ENCODE measurements around the gene IPO13.
A peak's percentile ranks its signal among the peaks of the same experiment; 100 is the strongest.

Gene IPO13

DNA sequence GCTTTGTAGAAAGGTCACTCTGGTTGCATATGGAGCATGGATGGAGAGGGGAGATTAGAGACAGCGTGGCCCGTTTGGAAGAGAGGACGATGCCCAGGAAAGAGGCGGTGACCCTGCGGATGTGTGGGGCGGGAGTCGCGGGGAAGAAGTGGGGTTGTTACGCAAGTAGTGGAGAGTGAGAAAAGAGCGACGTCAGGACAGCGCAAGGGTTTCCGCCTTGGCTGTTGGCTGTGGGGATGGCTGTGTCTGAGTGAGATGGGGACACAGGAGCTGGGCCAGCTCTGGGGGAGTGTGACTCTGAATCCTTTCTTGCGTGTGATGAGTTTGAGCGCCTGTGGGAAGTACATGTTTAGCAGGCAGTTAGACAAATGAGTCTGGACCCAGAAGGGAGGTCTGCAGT lies 36.1 kb downstream of the IPO13 start:
- ATAC-seq (no peak), DNase-seq (no peak)
- Mint-ChIP-seq H3K27ac (peak overlapping the region in 1 of 2 donors; percentile 7), H3K4me1 (peaks cover 23% of the 10 kb centered on the region), H3K27me3 (no peaks in the 10 kb centered on the region), H3K9me3 (no peaks in the 10 kb centered on the region), H3K4me3 (no peak overlapping the region)

- Mint-ChIP-seq H3K9me3 (no peaks in the 10 kb centered on the region), H3K4me1 (peaks cover 18% of the 10 kb centered on the region), H3K4me3 (no peak overlapping the region), H3K27me3 (no peaks in the 10 kb centered on the region), H3K27ac (peak overlapping the region in 1 of 2 donors; percentile 7)
- ATAC-seq = no peak
- no peak for DNase-seq
Measured at GRCh38 chr1:43983253-43983899, 36.6 kb downstream of the IPO13 start.

GRCh38 chr1:43984855-43985254 lies 38.1 kb downstream of the IPO13 start:
- H3K27ac Mint-ChIP-seq = no peak overlapping the region
- no peaks in the 10 kb centered on the region for H3K27me3 Mint-ChIP-seq
- ATAC-seq = no peak

GRCh38 chr1:43985984-43986595 lies 39.3 kb downstream of the IPO13 start:
- ATAC-seq (no peak), DNase-seq (no peak)
- peaks cover 4% of the 10 kb centered on the region for H3K4me1 Mint-ChIP-seq
- peak overlapping the region in 1 of 2 donors; percentile 22 for H3K27ac Mint-ChIP-seq
- H3K4me3 Mint-ChIP-seq = no peak overlapping the region
- H3K27me3 Mint-ChIP-seq = no peaks in the 10 kb centered on the region
- no peaks in the 10 kb centered on the region for H3K9me3 Mint-ChIP-seq

More at GRCh38 chr1:43984855-43985254, 38.1 kb downstream of the IPO13 start:
- Mint-ChIP-seq H3K4me3 (no peak overlapping the region), H3K9me3 (no peaks in the 10 kb centered on the region), H3K4me1 (peaks cover 12% of the 10 kb centered on the region)
- DNase-seq = no peak

- Mint-ChIP-seq H3K4me1 (peaks cover 10% of the 10 kb centered on the region), H3K27me3 (no peaks in the 10 kb centered on the region), H3K4me3 (no peak overlapping the region), H3K27ac (peak overlapping the region in 1 of 2 donors; percentile 22), H3K9me3 (no peaks in the 10 kb centered on the region)
- ATAC-seq (no peak), DNase-seq (no peak)
Measured at GRCh38 chr1:43986712-43987111, 40.0 kb downstream of the IPO13 start.

DNA sequence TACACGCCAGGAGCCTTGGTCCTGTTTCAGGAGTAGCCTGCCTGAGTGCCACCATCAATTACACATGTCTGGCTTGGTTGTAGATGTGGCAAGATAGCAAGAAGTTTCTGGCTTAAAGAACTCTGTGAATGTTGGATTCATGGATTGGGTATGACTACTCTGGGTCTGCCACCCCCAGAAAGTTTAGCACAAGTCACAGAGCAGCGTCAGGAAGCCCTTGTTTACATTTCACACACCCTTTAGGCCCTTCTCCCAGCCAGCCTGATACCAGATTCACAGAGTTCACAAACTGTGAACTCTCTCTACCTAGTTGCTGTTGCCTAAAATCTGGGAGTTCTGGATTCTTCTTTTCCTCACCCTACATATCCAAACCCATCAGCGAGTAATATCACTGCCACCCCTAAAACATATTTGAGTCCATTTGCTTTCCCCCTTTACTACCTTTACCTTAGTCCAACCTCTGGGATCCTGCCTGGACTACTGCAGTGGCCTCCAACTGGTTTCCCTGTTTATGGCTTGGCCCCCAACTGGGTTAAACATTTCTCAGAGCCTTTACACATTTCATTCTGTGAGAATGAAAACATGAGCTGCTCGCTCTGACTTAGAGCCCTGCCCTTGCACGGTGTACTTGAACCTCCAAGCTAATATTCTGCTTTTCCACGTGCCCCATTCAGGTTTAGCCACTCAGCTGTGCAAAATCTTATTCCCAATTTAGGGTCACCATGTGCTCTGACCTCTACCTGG lies 40.6 kb downstream of the IPO13 start:
- H3K4me3 Mint-ChIP-seq = no peak overlapping the region
- no peaks in the 10 kb centered on the region for H3K9me3 Mint-ChIP-seq
- DNase-seq (no peak), ATAC-seq (no peak)
- H3K27ac Mint-ChIP-seq = no peak overlapping the region
- H3K27me3 Mint-ChIP-seq = no peaks in the 10 kb centered on the region
- peaks cover 16% of the 10 kb centered on the region for H3K4me1 Mint-ChIP-seq

DNA sequence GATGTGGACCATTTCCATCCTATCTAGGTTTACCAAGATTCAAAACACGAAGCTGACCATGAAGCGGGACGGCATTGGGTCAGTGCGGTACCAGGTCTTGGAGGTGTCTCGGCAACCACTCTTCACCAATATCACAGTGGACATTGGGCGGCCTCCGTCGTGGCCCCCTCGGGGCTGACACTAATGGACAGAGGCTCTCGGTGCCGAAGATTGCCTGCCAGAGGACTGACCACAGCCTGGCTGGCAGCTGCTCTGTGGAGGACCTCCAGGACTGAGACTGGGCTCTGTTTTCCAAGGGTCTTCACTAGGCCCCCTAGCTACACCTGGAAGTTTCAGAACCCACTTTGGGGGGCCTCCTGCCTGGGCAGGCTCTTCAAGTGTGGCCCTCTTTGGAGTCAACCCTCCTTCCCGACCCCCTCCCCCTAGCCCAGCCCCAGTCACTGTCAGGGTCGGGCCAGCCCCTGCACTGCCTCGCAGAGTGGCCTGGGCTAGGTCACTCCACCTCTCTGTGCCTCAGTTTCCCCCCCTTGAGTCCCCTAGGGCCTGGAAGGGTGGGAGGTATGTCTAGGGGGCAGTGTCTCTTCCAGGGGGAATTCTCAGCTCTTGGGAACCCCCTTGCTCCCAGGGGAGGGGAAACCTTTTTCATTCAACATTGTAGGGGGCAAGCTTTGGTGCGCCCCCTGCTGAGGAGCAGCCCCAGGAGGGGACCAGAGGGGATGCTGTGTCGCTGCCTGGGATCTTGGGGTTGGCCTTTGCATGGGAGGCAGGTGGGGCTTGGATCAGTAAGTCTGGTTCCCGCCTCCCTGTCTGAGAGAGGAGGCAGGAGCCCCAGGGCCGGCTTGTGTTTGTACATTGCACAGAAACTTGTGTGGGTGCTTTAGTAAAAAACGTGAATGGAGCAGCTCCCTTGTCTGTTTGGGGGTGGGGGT lies 43.8 kb downstream of the IPO13 start:
- Mint-ChIP-seq H3K4me1 (peaks cover 28% of the 10 kb centered on the region), H3K27me3 (no peaks in the 10 kb centered on the region), H3K9me3 (no peaks in the 10 kb centered on the region), H3K27ac (no peak overlapping the region), H3K4me3 (peak overlapping the region; percentile 93 to 97)
- ATAC-seq (no peak), DNase-seq (no peak)

- Mint-ChIP-seq H3K27me3 (no peaks in the 10 kb centered on the region), H3K4me3 (peak overlapping the region; percentile 93 to 97), H3K27ac (peak overlapping the region in 1 of 2 donors; percentile 95), H3K4me1 (peaks cover 28% of the 10 kb centered on the region), H3K9me3 (no peaks in the 10 kb centered on the region)
- DNase-seq (no peak), ATAC-seq (no peak)
Measured at GRCh38 chr1:43991200-43991475, 44.4 kb downstream of the IPO13 start.

DNA sequence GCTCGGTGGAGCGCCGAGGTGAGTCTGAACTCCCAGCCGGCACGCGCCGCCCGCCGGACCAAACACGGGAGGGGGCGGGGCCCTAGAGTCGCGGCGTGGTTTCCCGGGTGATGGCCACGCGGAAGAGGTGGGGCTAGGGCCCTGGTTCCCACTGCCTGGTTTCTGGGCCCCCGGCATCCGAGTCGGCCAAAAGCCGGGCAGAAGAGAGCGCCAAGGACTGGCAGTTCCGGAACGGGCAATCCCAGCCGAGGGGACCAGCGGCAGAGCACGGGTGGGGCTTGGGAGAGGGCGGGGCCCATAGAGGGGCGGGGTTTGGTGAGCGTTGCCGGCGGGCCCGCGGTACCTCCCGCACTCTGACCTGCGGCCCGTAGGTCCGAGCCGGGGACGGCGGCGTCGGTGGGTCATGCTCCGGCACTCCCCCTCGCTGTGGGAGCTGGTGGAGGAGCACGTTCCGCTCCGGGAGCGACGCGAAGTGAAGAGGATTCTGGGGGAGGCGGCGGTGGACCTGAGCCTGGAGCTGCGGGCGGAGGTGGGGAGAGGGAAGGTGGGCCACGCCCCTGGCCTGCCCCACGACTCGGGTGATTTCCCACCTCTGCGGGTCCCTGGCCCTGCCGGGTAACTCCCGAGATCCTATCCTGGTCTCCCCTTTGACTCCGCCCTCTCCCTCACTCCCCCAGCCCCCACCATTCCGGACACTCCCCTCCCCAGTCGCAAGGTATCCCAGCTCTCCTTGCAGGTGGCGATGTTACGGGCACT lies 44.9 kb downstream of the IPO13 start, which contains the start of gene CCDC24:
Gene CCDC24 (plus strand): TSS at position 124 of the 756 bp plus-strand sequence. CDS start 280 bp downstream, at position 404.
- Mint-ChIP-seq H3K27ac (peak within 1 kb of the TSS; percentile 27 to 95), H3K4me3 (peak within 1 kb of the TSS; percentile 93 to 97), H3K4me1 (peaks cover 28% of the 10 kb centered on the region), H3K27me3 (no peaks in the 10 kb centered on the region), H3K9me3 (no peaks in the 10 kb centered on the region)
- peak; percentile 81 for ATAC-seq
- peak; percentile 66 to 77 for DNase-seq

- ATAC-seq (no peak), DNase-seq (no peak)
- Mint-ChIP-seq H3K4me3 (peak overlapping the region; percentile 93 to 97), H3K27ac (peak overlapping the region in 1 of 2 donors; percentile 27), H3K9me3 (no peaks in the 10 kb centered on the region), H3K4me1 (peaks cover 28% of the 10 kb centered on the region), H3K27me3 (no peaks in the 10 kb centered on the region)
Measured at GRCh38 chr1:43992232-43992995, 45.7 kb downstream of the IPO13 start.

DNA sequence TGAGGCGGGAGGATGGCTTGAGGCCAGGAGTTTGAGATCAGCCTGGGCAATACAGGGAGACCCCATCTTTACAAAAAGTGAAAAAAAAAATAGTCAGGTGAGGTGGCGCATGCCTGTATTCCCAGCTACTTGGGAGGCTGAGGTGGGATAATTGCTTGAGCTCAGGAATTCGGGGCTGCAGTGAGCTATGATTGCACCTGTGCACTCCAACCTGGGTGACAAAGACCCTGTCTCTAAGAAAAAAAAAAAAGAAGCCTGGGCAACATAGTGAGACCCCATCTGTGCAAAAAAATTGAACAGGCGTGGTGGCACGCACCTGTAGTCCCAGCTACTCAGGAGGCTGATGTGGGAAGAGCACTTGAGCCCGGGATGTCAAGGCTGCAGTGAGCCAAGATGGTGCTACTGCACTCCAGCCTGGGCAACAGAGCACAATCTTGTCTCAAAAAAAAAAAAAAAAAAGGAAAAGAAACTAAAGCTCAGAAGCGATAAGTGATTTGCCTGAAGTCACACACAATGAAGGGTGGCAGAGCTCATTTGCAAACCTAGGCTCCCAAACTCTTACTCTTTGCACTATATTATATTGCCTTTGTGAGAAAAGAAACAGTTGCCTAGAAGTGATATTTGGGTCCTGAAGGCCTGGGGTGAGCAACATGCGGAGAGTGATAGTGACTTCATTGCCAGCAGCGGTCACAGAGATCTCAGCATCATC lies 46.6 kb downstream of the IPO13 start:
- H3K4me1 Mint-ChIP-seq = peaks cover 28% of the 10 kb centered on the region
- no peaks in the 10 kb centered on the region for H3K9me3 Mint-ChIP-seq
- H3K27me3 Mint-ChIP-seq = no peaks in the 10 kb centered on the region
- ATAC-seq (no peak), DNase-seq (no peak)
- no peak overlapping the region for H3K27ac Mint-ChIP-seq
- H3K4me3 Mint-ChIP-seq = no peak overlapping the region

GRCh38 chr1:43994071-43994470 lies 47.3 kb downstream of the IPO13 start:
- Mint-ChIP-seq H3K27me3 (no peaks in the 10 kb centered on the region), H3K4me3 (no peak overlapping the region), H3K27ac (peak overlapping the region in 1 of 2 donors; percentile 49), H3K4me1 (peaks cover 28% of the 10 kb centered on the region), H3K9me3 (no peaks in the 10 kb centered on the region)
- no peak for DNase-seq
- ATAC-seq = no peak

DNA sequence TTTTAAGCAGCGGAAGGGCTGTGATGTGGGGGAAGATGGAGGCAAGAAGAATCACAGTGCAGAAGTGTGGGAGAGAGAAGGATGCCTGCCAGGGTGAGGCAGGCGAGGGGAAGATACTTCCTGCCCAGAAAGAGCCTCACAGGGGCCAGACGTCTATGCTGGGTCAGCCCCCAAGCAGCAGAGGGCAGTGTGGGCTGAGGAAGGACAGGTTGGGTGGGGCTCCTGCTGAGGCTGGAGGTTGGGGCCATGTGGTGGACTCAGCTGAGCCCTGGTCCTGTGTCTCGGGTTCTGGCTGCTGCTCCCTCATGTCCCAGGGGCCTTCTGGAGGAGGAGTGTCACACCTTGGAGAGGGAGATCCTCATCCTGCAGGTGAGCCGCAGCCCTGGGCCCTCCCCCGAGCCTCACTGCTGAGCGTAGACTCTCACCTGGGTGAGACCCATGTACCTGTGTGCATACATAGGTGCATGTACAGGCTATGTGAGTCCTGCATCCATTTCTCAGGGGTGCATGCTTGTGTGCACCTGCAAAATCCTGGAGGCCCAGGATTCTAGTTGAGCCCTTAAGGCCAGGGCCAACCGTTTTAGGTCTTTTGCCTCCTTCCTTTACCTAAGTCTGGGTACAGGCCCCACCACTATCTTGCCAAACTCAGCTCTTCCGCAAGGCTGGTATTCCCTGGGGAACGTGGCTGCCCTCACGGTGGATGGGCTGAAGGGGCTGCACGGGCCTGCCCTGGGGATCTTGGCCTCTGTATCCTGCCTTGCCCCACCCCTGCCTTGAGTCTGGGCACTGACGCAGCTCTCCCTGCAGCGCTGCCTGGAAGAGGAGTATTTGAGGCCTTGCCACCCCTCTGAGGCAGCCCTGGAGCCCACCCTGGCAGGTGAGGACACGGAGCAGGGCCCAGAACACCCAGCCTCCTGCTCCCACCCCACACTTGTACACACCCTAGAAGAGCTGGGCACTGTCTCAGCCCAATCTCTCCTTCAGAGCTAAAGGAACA lies 48.3 kb downstream of the IPO13 start:
- H3K27ac Mint-ChIP-seq = peak overlapping the region in 1 of 2 donors; percentile 45
- peak; percentile 33 to 35 for DNase-seq
- H3K27me3 Mint-ChIP-seq = no peaks in the 10 kb centered on the region
- peak; percentile 49 for ATAC-seq
- H3K4me1 Mint-ChIP-seq = peaks cover 28% of the 10 kb centered on the region
- H3K4me3 Mint-ChIP-seq = no peak overlapping the region
- no peaks in the 10 kb centered on the region for H3K9me3 Mint-ChIP-seq
